Heart left ventricle (tissue), 16 donors: ENCODE data around the gene KCNJ12. TPM values are rescaled to one million over a fixed set of nuclear protein-coding genes. Genes with fewer than 3 reads are reported as not detected.

Experiments used
- ATAC-seq, 4 donors: fragments of 200-7000 bp; cut with Tn5 transposase; one replicate each; pipeline ENCODE4 v1.9.1; 2020 to 2022; ENCODE audit warnings: moderate library complexity in 4 of 4, mild to moderate bottlenecking in 3 of 4, moderate number of reproducible peaks in 1 of 4
- DNase-seq, 5 donors: peaks; one replicate each; pipeline ENCODE4 v3.0.0-alpha.2; 2020
- H3K27ac ChIP-seq, 12 donors: fragments of 200-600 bp; sonication (generic) in 4 of 12; one replicate each; pipeline versions ENCODE4 v1.5.0 to v1.8.0; 2016 to 2022; ENCODE audit warnings: mild to moderate bottlenecking in 2 of 12
- H3K27me3 ChIP-seq, 9 donors: fragments of 200-600 bp; sonication (generic) in 2 of 9; one replicate each; pipeline versions ENCODE4 v1.5.1 to v1.8.0; 2016 to 2022; ENCODE audit warnings: mild to moderate bottlenecking in 3 of 9
- H3K36me3 ChIP-seq, 9 donors: fragments of 200-600 bp; sonication (generic) in 2 of 9; one replicate each; pipeline versions ENCODE4 v1.5.0 to v1.8.0; 2018 to 2022; ENCODE audit warnings: mild to moderate bottlenecking in 2 of 9
- H3K4me1 ChIP-seq, 12 donors: fragments of 200-600 bp; sonication (generic) in 4 of 12; one replicate each; pipeline versions ENCODE4 v1.5.0 to v1.8.0; 2016 to 2022; ENCODE audit warnings: mild to moderate bottlenecking in 3 of 12
- H3K4me3 ChIP-seq, 12 donors: fragments of 200-600 bp; sonication (generic) in 4 of 12; one replicate each; pipeline versions ENCODE4 v1.5.0 to v1.8.0; 2017 to 2022; ENCODE audit warnings: mild to moderate bottlenecking in 9 of 12, moderate library complexity in 4 of 12
- H3K9me3 ChIP-seq, 12 donors: fragments of 200-600 bp; sonication (generic) in 4 of 12; one replicate each; pipeline versions ENCODE4 v1.5.0 to v1.8.0; 2016 to 2022; ENCODE audit warnings: mild to moderate bottlenecking in 1 of 12
- CTCF ChIP-seq, 12 donors: fragments of 200-600 bp; sonication (generic) in 4 of 12; IDR thresholded peaks; one replicate each; pipeline versions ENCODE4 v1.5.0 to v1.8.0; 2018 to 2022; ENCODE audit warnings: antibody characterized with exemption in 12 of 12, mild to moderate bottlenecking in 5 of 12
- POLR2A ChIP-seq, 2 donors: fragments of 450-650 bp; IDR thresholded peaks; one replicate each; pipeline ENCODE4 v1.6.1; 2017; ENCODE audit warnings: antibody characterized with exemption in 2 of 2, mild to moderate bottlenecking in 2 of 2, moderate library complexity in 2 of 2
- WGBS, 4 donors: extraction: QIAGEN DNeasy Blood & Tissue Kit in 2 of 4; methylation state at CpG; one replicate each; pipeline versions ENCODE4 v1.1.5 to v1.1.7; 2013 to 2018; 5-methylcytosine and 5-hydroxymethylcytosine counted together
- intact Hi-C, 10 donors: fragments of 100-400 bp; cut with DNase I; formaldehyde crosslinking; loops; one replicate each; pipeline versions ENCODE4 v1.11.1 to v1.14.2; 2022
- polyA plus RNA-seq, 2 donors: library from polyadenylated mRNA; stranded (reverse); fragments of 200-250 nt; gene quantifications; one replicate each; pipeline ENCODE4 v1.2.3, GENCODE V29; 2013
- total RNA-seq, 9 donors: library from RNA; depleted of rRNA in 2 of 9; stranded (reverse); fragments of >200 nt in 2 of 9; fragmentation: NEBNext Ultra II Directional in 3 of 9; extraction: Animal tissue kit (Norgen Biotek cat#: 25700) in 3 of 9; gene quantifications; one replicate each; pipeline versions ENCODE4 v1.1.0 to v1.2.4, GENCODE V29; 2016 to 2023
- donor health status: ischemic (EF 13 %, LVEDD 7.1; RV severe dilation, severe dysfunction).
- donor health status: healthy with polysubstance abuse.
- donor health status: DM: no; HTN: yes; CAD: no.
- donor health status: DM: no; HTN: no; CAD: no.
- donor health status: ischemic (EF 25% LVEDD 6.9; RV normal size, moderate dysfunction).
- donor health status: ischemic (EF 25% LVEDD 5.7; RV mildly dilated, moderate dysfunction).
- donor health status: healthy.
- donor health status: DM: yes; HTN: yes; CAD: no.
- donor health status: ischemic (EF 35%, LVEDD 5.7; RV mildly dilated, moderate dysfunction).
- donor health status: nonischemic (EF 11% LVEDD 7.7; RV severe dilation, severe dysfunction).
- donor health status: DM: yes; HTN: yes; CAD: no.
- donor health status: PGD.
- donor health status: ischemic (EF 29% LVEDD 5.4; RV normal size, mild dysfunction).
- donor health status: nonischemic (EF 23%, LVEDD 6.1; RV moderate dilation, normal function).

The KCNJ12 gene
- total and polyA plus RNA-seq, 11 donors = 6.6 to 24.2 (median 9.0) TPM

- Histone ChIP-seq H3K9me3 (no peaks in the 10 kb centered on the region), H3K4me1 (peaks cover 0 to 80% (median 29%) of the 10 kb centered on the region in 12 donors), H3K27ac (peak overlapping the region in 5 of 12 donors; percentile 6 to 85 (median 33)), H3K27me3 (peaks cover 0 to 31% (median 0%) of the 10 kb centered on the region in 9 donors), H3K36me3 (no peaks in the 10 kb centered on the region), H3K4me3 (peak overlapping the region in 5 of 12 donors; percentile 57 to 85 (median 59))
- no peak for ATAC-seq
- intact Hi-C loops = loop anchor here in 2 of 10 donors (5.0 to 10.0 kb wide), 3 partner anchors 56 to 69 kb away; no protein-coding TSS in a partner anchor
- WGBS, 4 donors = 60 to 71% (median 65%) methylated on average over 4 to 5 of the region's 5 CpGs
- no peak for DNase-seq
- TF ChIP-seq CTCF (IDR thresholded peaks at IDR 0.05) = no peak
- TF ChIP-seq POLR2A (IDR thresholded peaks at IDR 0.05) = no peak
Measured at GRCh38 chr17:21378553-21378952, 2.4 kb downstream of the KCNJ12 start.

- Histone ChIP-seq H3K27ac (peak overlapping the region in 6 of 12 donors; percentile 6 to 85 (median 30)), H3K27me3 (peaks cover 0 to 31% (median 0%) of the 10 kb centered on the region in 9 donors)
- 36 to 77% (median 54%) methylated on average over 12 to 17 of the region's 17 CpGs for WGBS, 4 donors
Measured at GRCh38 chr17:21379080-21379711, 3.0 kb downstream of the KCNJ12 start.

GRCh38 chr17:21380659-21381058 is 4.5 kb downstream of the KCNJ12 start:
- Histone ChIP-seq H3K27ac (no peak overlapping the region), H3K4me3 (no peak overlapping the region), H3K9me3 (no peaks in the 10 kb centered on the region), H3K36me3 (no peaks in the 10 kb centered on the region), H3K27me3 (peaks cover 0 to 30% (median 0%) of the 10 kb centered on the region in 9 donors), H3K4me1 (peaks cover 0 to 69% (median 29%) of the 10 kb centered on the region in 12 donors)
- TF ChIP-seq CTCF (IDR thresholded peaks at IDR 0.05) (no peak), POLR2A (IDR thresholded peaks at IDR 0.05) (no peak)
- ATAC-seq = no peak
- no peak for DNase-seq
- intact Hi-C loops = no loop called here
- WGBS, 4 donors = 96 to 100% (median 99%) methylated on average over 3 of the region's 3 CpGs

More at GRCh38 chr17:21379080-21379711, 3.0 kb downstream of the KCNJ12 start:
- no peak for TF ChIP-seq CTCF (IDR thresholded peaks at IDR 0.05)
- TF ChIP-seq POLR2A (IDR thresholded peaks at IDR 0.05) = no peak
- peak; percentile 48 to 77 (median 70) for DNase-seq
- peak; percentile 55 to 66 (median 64) for ATAC-seq
- intact Hi-C loops = loop anchor here in 2 of 10 donors (5.0 to 10.0 kb wide), 3 partner anchors 57 to 68 kb away; no protein-coding TSS in a partner anchor
- H3K4me1 ChIP-seq = peaks cover 0 to 78% (median 29%) of the 10 kb centered on the region in 12 donors
- no peaks in the 10 kb centered on the region for H3K9me3 ChIP-seq
- H3K4me3 ChIP-seq = no peak overlapping the region
- no peaks in the 10 kb centered on the region for H3K36me3 ChIP-seq

GRCh38 chr17:21381076-21381706 is 5.0 kb downstream of the KCNJ12 start:
- H3K4me3 ChIP-seq = no peak overlapping the region
- peaks cover 0 to 26% (median 0%) of the 10 kb centered on the region in 9 donors for H3K27me3 ChIP-seq
- no peaks in the 10 kb centered on the region for H3K36me3 ChIP-seq
- no peak for TF ChIP-seq POLR2A (IDR thresholded peaks at IDR 0.05)
- TF ChIP-seq CTCF (IDR thresholded peaks at IDR 0.05) = no peak
- ATAC-seq = no peak
- WGBS, 4 donors = 94 to 98% (median 96%) methylated on average over 6 of the region's 6 CpGs
- H3K27ac ChIP-seq = no peak overlapping the region
- no peaks in the 10 kb centered on the region for H3K9me3 ChIP-seq
- peaks cover 0 to 64% (median 29%) of the 10 kb centered on the region in 12 donors for H3K4me1 ChIP-seq
- intact Hi-C loops = no loop called here
- DNase-seq = no peak
